IMR-90 (cell line): Measurements from ENCODE around the gene TCF25. TPM values are rescaled to one million over a fixed set of nuclear protein-coding genes. Genes with fewer than 3 reads are reported as not detected.

Experiments used
- ATAC-seq: fragments of 200-7000 bp; cut with Tn5 transposase; 2 replicates; pipeline ENCODE4 v1.9.1; 2020; ENCODE audit warnings: low read depth, mild to moderate bottlenecking, moderate library complexity
- BruUV-seq: library from RNA; stranded (reverse); fragments of 400-500 nt; replicated peaks from 2 replicates; lab custom pipeline; 2021; lab: Mats Ljungman, UMichigan
- CTCF ChIA-PET: fragments of 300-600 bp; formaldehyde crosslinking; extraction: SDS; loops from one replicate; lab custom pipeline; 2021; ENCODE audit warnings: antibody characterized with exemption; lab: Yijun Ruan, JAX
- POLR2A ChIA-PET: fragments of 300-600 bp; sonication (Branson Sonifier 250); formaldehyde crosslinking; loops from one replicate; lab custom pipeline; 2022; ENCODE audit warnings: antibody characterized with exemption; ENCODE audit not compliant: unreplicated experiment; lab: Charles Lee
- DNase-seq: peaks from one replicate; pipeline ENCODE4 v3.0.0; 2013
- H2AFZ ChIP-seq: replicated peaks from 2 replicates; pipeline ENCODE3; 2013; ENCODE audit warnings: low read length, mild to moderate bottlenecking; ENCODE audit not compliant: poor library complexity
- H2AK5ac ChIP-seq: 2 replicates; pipeline ENCODE4 v1.6.1; 2013; ENCODE audit warnings: low read depth, low read length, inconsistent platforms
- H2AK9ac ChIP-seq: replicated peaks from 2 replicates; pipeline ENCODE3; 2013; ENCODE audit warnings: mild to moderate bottlenecking, low read depth, low read length, moderate library complexity; ENCODE audit not compliant: poor library complexity
- H2BK120ac ChIP-seq: 2 replicates; pipeline ENCODE4 v1.6.1; 2013; ENCODE audit warnings: low read depth, low read length, inconsistent platforms
- H2BK15ac ChIP-seq: 3 replicates; pipeline ENCODE4 v1.6.1; 2013; ENCODE audit warnings: low read depth, low read length, inconsistent platforms
- H2BK20ac ChIP-seq: 2 replicates; pipeline ENCODE4 v1.6.1; 2013; ENCODE audit warnings: low read depth, mild to moderate bottlenecking, inconsistent platforms, low read length, moderate library complexity
- H2BK5ac ChIP-seq: 2 replicates; pipeline ENCODE4 v1.6.1; 2013; ENCODE audit warnings: mild to moderate bottlenecking, low read depth, low read length, inconsistent platforms; ENCODE audit not compliant: poor library complexity, severe bottlenecking
- H3K14ac ChIP-seq: replicated peaks from 2 replicates; pipeline ENCODE4 v1.6.1; 2013; ENCODE audit warnings: low read depth, low read length, inconsistent platforms
- H3K18ac ChIP-seq: 2 replicates; pipeline ENCODE4 v1.6.1; 2013; ENCODE audit warnings: low read depth, low read length, control low read depth
- H3K23ac ChIP-seq: 2 replicates; pipeline ENCODE4 v1.6.1; 2013; ENCODE audit warnings: low read depth, low read length, inconsistent platforms
- H3K27ac ChIP-seq: 2 replicates; pipeline ENCODE4 v1.5.1; 2013; ENCODE audit warnings: mild to moderate bottlenecking, control low read depth, low read length; ENCODE audit not compliant: insufficient read depth
- H3K27me3 ChIP-seq: 2 replicates; pipeline ENCODE4 v1.6.1; 2013; ENCODE audit warnings: low read length; ENCODE audit not compliant: control insufficient read depth, insufficient read depth
- H3K36me3 ChIP-seq: 2 replicates; pipeline ENCODE4 v1.6.1; 2013; ENCODE audit warnings: low read length, mixed read lengths; ENCODE audit not compliant: control insufficient read depth, insufficient read depth
- H3K4ac ChIP-seq: 2 replicates; pipeline ENCODE4 v1.6.1; 2013; ENCODE audit warnings: low read depth, low read length, inconsistent platforms
- H3K4me1 ChIP-seq: 2 replicates; pipeline ENCODE4 v1.6.1; 2013; ENCODE audit warnings: low read length, mixed read lengths; ENCODE audit not compliant: control insufficient read depth, insufficient read depth
- H3K4me2 ChIP-seq: 2 replicates; pipeline ENCODE4 v1.6.1; 2013; ENCODE audit warnings: low read depth, mild to moderate bottlenecking, control low read depth, low read length, moderate library complexity
- H3K4me3 ChIP-seq: 2 replicates; pipeline ENCODE4 v1.5.1; 2013; ENCODE audit warnings: low read depth, mild to moderate bottlenecking, control low read depth, low read length, moderate library complexity; ENCODE audit not compliant: insufficient read depth
- H3K56ac ChIP-seq: 2 replicates; pipeline ENCODE4 v1.6.1; 2013; ENCODE audit warnings: low read length, inconsistent platforms; ENCODE audit not compliant: insufficient read depth; ENCODE audit errors: extremely low read depth
- H3K79me1 ChIP-seq, 2 experiments: 2 replicates each; pipeline ENCODE4 v1.6.1; 2013; ENCODE audit warnings: low read length in 2 of 2, inconsistent platforms in 1 of 2, low read depth in 1 of 2
- H3K9ac ChIP-seq: 2 replicates; pipeline ENCODE4 v1.6.1; 2013; ENCODE audit warnings: low read depth, low read length, control low read depth
- H3K9me1 ChIP-seq: 2 replicates; pipeline ENCODE4 v1.6.1; 2013; ENCODE audit warnings: low read length, inconsistent platforms; ENCODE audit not compliant: insufficient read depth
- H3K9me3 ChIP-seq: 2 replicates; pipeline ENCODE4 v1.6.1; 2013; ENCODE audit warnings: low read length; ENCODE audit not compliant: control insufficient read depth, insufficient read depth
- H4K20me1 ChIP-seq: 2 replicates; pipeline ENCODE4 v1.6.1; 2013; ENCODE audit warnings: low read length, inconsistent platforms; ENCODE audit not compliant: insufficient read depth
- H4K5ac ChIP-seq: 2 replicates; pipeline ENCODE4 v1.6.1; 2013; ENCODE audit warnings: mild to moderate bottlenecking, low read depth, low read length, control low read depth
- H4K8ac ChIP-seq, 2 experiments: 2 replicates each; pipeline ENCODE4 v1.6.1; 2013; ENCODE audit warnings: low read depth in 2 of 2, low read length in 2 of 2, control low read depth in 1 of 2, inconsistent platforms in 1 of 2
- H4K91ac ChIP-seq: 2 replicates; pipeline ENCODE4 v1.6.1; 2013; ENCODE audit warnings: low read depth, low read length, inconsistent platforms; ENCODE audit not compliant: insufficient read depth
- CHD1 ChIP-seq: IDR thresholded peaks from 2 replicates; pipeline ENCODE4 v1.6.1; 2012; ENCODE audit warnings: low read depth, low read length, improper control_type of control experiment
- FOS ChIP-seq: fragments of 150-350 bp; IDR thresholded peaks from 2 replicates; pipeline ENCODE4 v1.6.1; 2016; ENCODE audit warnings: low read depth, low read length
- MAZ ChIP-seq: IDR thresholded peaks from 2 replicates; pipeline ENCODE4 v1.6.1; 2012; ENCODE audit warnings: low read depth, mild to moderate bottlenecking, low read length, improper control_type of control experiment, moderate library complexity, borderline replicate concordance
- MXI1 ChIP-seq: IDR thresholded peaks from 2 replicates; pipeline ENCODE4 v1.6.1; 2012; ENCODE audit warnings: low read depth, mild to moderate bottlenecking, low read length, moderate library complexity, borderline replicate concordance
- POLR2A ChIP-seq: IDR thresholded peaks from 2 replicates; pipeline ENCODE4 v1.6.1; 2012; ENCODE audit warnings: mild to moderate bottlenecking, low read depth, low read length
- RAD21 ChIP-seq: IDR thresholded peaks from 2 replicates; pipeline ENCODE4 v1.6.1; 2012; ENCODE audit warnings: low read length, improper control_type of control experiment
- RFX5 ChIP-seq: IDR thresholded peaks from 2 replicates; pipeline ENCODE4 v1.8.0; 2012; ENCODE audit warnings: low read depth, mild to moderate bottlenecking, low read length, moderate library complexity
- SMC3 ChIP-seq: fragments of 150-350 bp; IDR thresholded peaks from 2 replicates; pipeline ENCODE4 v1.6.1; 2016; ENCODE audit warnings: low read depth, mild to moderate bottlenecking, antibody characterized with exemption, low read length, moderate library complexity
- USF2 ChIP-seq: fragments of 150-350 bp; IDR thresholded peaks from 2 replicates; pipeline ENCODE4 v1.6.1; 2017; ENCODE audit warnings: mild to moderate bottlenecking, antibody characterized with exemption, low read length, low read depth
- WGBS, 2 experiments: methylation state at CpG; one replicate each; pipeline versions ENCODE4 v1.1.5 to v1.1.7; 2013; ENCODE audit warnings: missing lambda C conversion rate in 2 of 2; ENCODE audit not compliant: insufficient read length in 1 of 2; ENCODE audit errors: extremely low coverage in 2 of 2; 5-methylcytosine and 5-hydroxymethylcytosine counted together
- dilution Hi-C: fragments of 300-500 bp; cut with HindIII; formaldehyde crosslinking; loops from one replicate; pipeline ENCODE4 v1.14.3; 2018; ENCODE audit warnings: low sequenced_read_pairs; ENCODE audit not compliant: unreplicated experiment
- in situ Hi-C: fragments of 300-500 bp; cut with MboI; formaldehyde crosslinking; loops from 3 replicates; pipeline ENCODE4 v1.14.3; 2019; ENCODE audit warnings: low sequenced_read_pairs, inconsistent platforms, mixed read lengths
- intact Hi-C: fragments of 100-400 bp; cut with micrococcal nuclease; formaldehyde crosslinking; loops from 2 replicates; pipeline ENCODE4 v1.10.0; 2022
- polyA plus RNA-seq, 3 experiments: library from polyadenylated mRNA; depleted of rRNA; stranded (reverse); fragments of >200 nt; gene quantifications; 2 replicates each; pipeline ENCODE4 v1.2.3, GENCODE V29; 2012; ENCODE audit warnings: low replicate concordance in 1 of 3
- total RNA-seq: library from RNA; depleted of rRNA; stranded (reverse); fragments of >200 nt; gene quantifications from 2 replicates; pipeline ENCODE4 v1.2.3, GENCODE V29; 2012

The TCF25 gene
- total and polyA plus RNA-seq, 2 of the 4 experiments (the other 2 are of a cell fraction), result 127 to 184 TPM

GRCh38 chr16:89954462-89954861 is 81.1 kb downstream of the TCF25 start:
- CTCF ChIA-PET, result no interaction called here

More at GRCh38 chr16:89954462-89954861, 81.1 kb downstream of the TCF25 start:
- peaks cover 35% of the 10 kb centered on the region for H3K36me3 ChIP-seq
- H3K27ac ChIP-seq, result no peak overlapping the region
- H4K20me1 ChIP-seq, result peaks cover 17% of the 10 kb centered on the region
- no peak overlapping the region for H4K91ac ChIP-seq
- dilution Hi-C loops (no loop called here), in situ Hi-C loops (no loop called here), intact Hi-C loops (no loop called here)
- H2AFZ ChIP-seq, result no peak overlapping the region
- H2BK20ac ChIP-seq, result no peak overlapping the region
- ATAC-seq (no peak), DNase-seq (no peak)
- peaks cover 17 to 75% of the 10 kb centered on the region in 2 experiments for H3K79me1 ChIP-seq
- WGBS, 2 experiments, result 95% methylated on average over 7 of the region's 15 CpGs; no CpG with 5 or more reads in 1 of the 2 experiments
- H3K9me1 ChIP-seq, result no peaks in the 10 kb centered on the region; the same call in 1 of the 2 replicates
- no TSS peak for BruUV-seq
- peaks cover 3% of the 10 kb centered on the region; the same call in 1 of the 2 replicates for H3K4me1 ChIP-seq
- H2BK120ac ChIP-seq, result no peak overlapping the region
- H3K4me3 ChIP-seq, result no peak overlapping the region
- no peaks in the 10 kb centered on the region for H3K9me3 ChIP-seq
- H2BK15ac ChIP-seq, result no peak overlapping the region
- POLR2A ChIA-PET, result no interaction called here
- no peak overlapping the region for H2AK5ac ChIP-seq
- no peak overlapping the region for H3K4me2 ChIP-seq
- no peak overlapping the region for H3K14ac ChIP-seq
- H4K8ac ChIP-seq, result no peak overlapping the region
- H3K56ac ChIP-seq, result no peak overlapping the region
- no peak overlapping the region for H3K4ac ChIP-seq
- no peak overlapping the region for H2BK5ac ChIP-seq
- H4K5ac ChIP-seq, result no peak overlapping the region
- H3K18ac ChIP-seq, result no peak overlapping the region
- no peak overlapping the region for H3K23ac ChIP-seq
- no peak overlapping the region for H3K9ac ChIP-seq
- no peak overlapping the region for H2AK9ac ChIP-seq
- no peaks in the 10 kb centered on the region for H3K27me3 ChIP-seq
- TF ChIP-seq CHD1 (no peak), MXI1 (no peak), FOS (no peak), RAD21 (no peak), POLR2A (no peak), RFX5 (no peak), SMC3 (no peak), USF2 (no peak), MAZ (no peak)
